H1 (cell line): ENCODE data around the gene SAMD7. TPM values are rescaled to one million over a fixed set of nuclear protein-coding genes. Genes with fewer than 3 reads are reported as not detected.

Experiments
- CTCF ChIA-PET: fragments of 300-600 bp; sonication (Branson Sonifier 250); formaldehyde crosslinking; loops from one replicate; lab custom pipeline; 2021; ENCODE audit not compliant: partially characterized antibody; lab: Charles Lee
- POLR2A ChIA-PET: fragments of 300-600 bp; sonication (Branson Sonifier 250); formaldehyde crosslinking; loops from one replicate; lab custom pipeline; 2021; ENCODE audit warnings: inconsistent platforms; ENCODE audit not compliant: partially characterized antibody; lab: Charles Lee
- DNase-seq, 2 experiments: peaks; one replicate each; pipeline versions ENCODE4 v3.0.0 to v3.0.0-alpha.2; 2010 to 2022; ENCODE audit warnings: low spot score in 2 of 2, low read depth in 1 of 2, mixed read lengths in 1 of 2
- FAIRE-seq: peaks from 2 replicates; lab custom pipeline; 2011; peaks lifted over from hg19 to GRCh38; lab: Jason Lieb, UNC
- H2AFZ ChIP-seq: 2 replicates; pipeline ENCODE4 v1.8.1; 2012; ENCODE audit warnings: low read length, inconsistent platforms
- H2AK5ac ChIP-seq: 2 replicates; pipeline ENCODE4 v1.6.1; 2013; ENCODE audit warnings: low read depth, low read length
- H2BK120ac ChIP-seq: replicated peaks from 2 replicates; pipeline ENCODE3; 2013; ENCODE audit warnings: low read depth, low read length, inconsistent platforms
- H2BK12ac ChIP-seq: 2 replicates; pipeline ENCODE4 v1.6.1; 2013; ENCODE audit warnings: low read depth, low read length
- H2BK15ac ChIP-seq: 2 replicates; pipeline ENCODE4 v1.6.1; 2013; ENCODE audit warnings: low read length
- H2BK20ac ChIP-seq: 2 replicates; pipeline ENCODE4 v1.6.1; 2013; ENCODE audit warnings: low read length
- H2BK5ac ChIP-seq: 2 replicates; pipeline ENCODE4 v1.6.1; 2013; ENCODE audit warnings: low read depth, low read length
- H3K14ac ChIP-seq: 2 replicates; pipeline ENCODE4 v1.6.1; 2013; ENCODE audit warnings: inconsistent platforms; ENCODE audit not compliant: insufficient read length
- H3K18ac ChIP-seq: 2 replicates; pipeline ENCODE4 v1.6.1; 2013; ENCODE audit warnings: low read length; ENCODE audit errors: extremely low read depth
- H3K23ac ChIP-seq: 2 replicates; pipeline ENCODE4 v1.6.1; 2013; ENCODE audit warnings: inconsistent platforms; ENCODE audit not compliant: insufficient read length
- H3K23me2 ChIP-seq: 2 replicates; pipeline ENCODE4 v1.6.1; 2013; ENCODE audit warnings: low read depth, low read length
- H3K27ac ChIP-seq: 2 replicates; pipeline ENCODE4 v1.6.1; 2011; ENCODE audit warnings: low read depth, low read length, inconsistent platforms
- H3K27me3 ChIP-seq, 4 experiments: replicated peaks in 1 of 4; 1 replicate in 1 of 4; 2 replicates in 3 of 4; pipeline versions ENCODE4 v1.6.1 to v1.8.1; 2011 to 2013; ENCODE audit warnings: low read length in 3 of 4, mild to moderate bottlenecking in 3 of 4, inconsistent platforms in 2 of 4, mixed read lengths in 2 of 4, moderate library complexity in 1 of 4; ENCODE audit not compliant: control insufficient read depth in 3 of 4, insufficient read depth in 3 of 4; ENCODE audit errors: extremely low read depth in 1 of 4
- H3K36me3 ChIP-seq, 4 experiments: 2 replicates each; pipeline versions ENCODE4 v1.6.1 to v1.8.1; 2011 to 2013; ENCODE audit warnings: mild to moderate bottlenecking in 4 of 4, low read length in 3 of 4, moderate library complexity in 2 of 4, control low read depth in 1 of 4, inconsistent platforms in 1 of 4; ENCODE audit not compliant: insufficient read depth in 4 of 4, control insufficient read depth in 2 of 4
- H3K4ac ChIP-seq: replicated peaks from 2 replicates; pipeline ENCODE3; 2013; ENCODE audit warnings: low read length, low read depth, mixed read lengths, inconsistent platforms; ENCODE audit not compliant: insufficient read length
- H3K4me1 ChIP-seq, 4 experiments: replicated peaks in 1 of 4; 1 replicate in 1 of 4; 2 replicates in 3 of 4; pipeline versions ENCODE4 v1.6.1 to v1.8.1; 2011 to 2013; ENCODE audit warnings: low read length in 3 of 4, inconsistent platforms in 2 of 4, mixed read lengths in 1 of 4; ENCODE audit not compliant: insufficient read depth in 4 of 4, control insufficient read depth in 3 of 4
- H3K4me2 ChIP-seq, 2 experiments: 2 replicates each; pipeline versions ENCODE4 v1.6.1 to v1.8.1; 2011 to 2013; ENCODE audit warnings: low read depth in 2 of 2, low read length in 2 of 2, control low read depth in 1 of 2, inconsistent platforms in 1 of 2, mild to moderate bottlenecking in 1 of 2; ENCODE audit not compliant: insufficient read depth in 1 of 2
- H3K4me3 ChIP-seq, 4 experiments: fragments of 200-600, 300-600 bp in 1 of 4; sonication (generic), shearing (Covaris generic), sonication (Bioruptor Twin) in 1 of 4; 2 replicates each; pipeline versions ENCODE4 v1.5.1 to v1.8.1; 2011 to 2016; ENCODE audit warnings: low read length in 4 of 4, low read depth in 3 of 4, control low read depth in 2 of 4, inconsistent platforms in 2 of 4, mild to moderate bottlenecking in 2 of 4, mixed read lengths in 1 of 4, moderate library complexity in 1 of 4; ENCODE audit not compliant: insufficient read depth in 2 of 4; ENCODE audit errors: extremely low read depth in 1 of 4
- H3K56ac ChIP-seq: replicated peaks from 2 replicates; pipeline ENCODE3; 2013; ENCODE audit warnings: low read depth, mild to moderate bottlenecking, mixed read lengths, low read length, inconsistent platforms; ENCODE audit not compliant: insufficient read length
- H3K79me1 ChIP-seq: 2 replicates; pipeline ENCODE4 v1.6.1; 2013; ENCODE audit warnings: low read depth, low read length, control low read depth
- H3K79me2 ChIP-seq, 2 experiments: 2 replicates each; pipeline versions ENCODE4 v1.6.1 to v1.8.1; 2012 to 2013; ENCODE audit warnings: low read length in 2 of 2, mild to moderate bottlenecking in 2 of 2, inconsistent platforms in 1 of 2; ENCODE audit not compliant: insufficient read depth in 2 of 2, control insufficient read depth in 1 of 2
- H3K9ac ChIP-seq, 4 experiments: replicated peaks in 1 of 4; 1 replicate in 1 of 4; 2 replicates in 3 of 4; pipeline versions ENCODE4 v1.6.1 to v1.8.1; 2011 to 2013; ENCODE audit warnings: low read depth in 3 of 4, low read length in 3 of 4, control low read depth in 2 of 4, mild to moderate bottlenecking in 2 of 4, moderate library complexity in 2 of 4, inconsistent platforms in 1 of 4; ENCODE audit errors: extremely low read depth in 1 of 4
- H3K9me3 ChIP-seq, 2 experiments: 2 replicates each; pipeline versions ENCODE4 v1.6.1 to v1.8.1; 2012 to 2013; ENCODE audit warnings: mild to moderate bottlenecking in 2 of 2, moderate library complexity in 2 of 2, control low read depth in 1 of 2, inconsistent platforms in 1 of 2, low read depth in 1 of 2, low read length in 1 of 2, mixed read lengths in 1 of 2; ENCODE audit not compliant: insufficient read depth in 2 of 2
- H4K20me1 ChIP-seq, 2 experiments: replicated peaks in 1 of 2; 2 replicates each; pipeline versions ENCODE3 to v1.8.1; 2011 to 2013; ENCODE audit warnings: inconsistent platforms in 2 of 2, low read length in 2 of 2, mild to moderate bottlenecking in 1 of 2; ENCODE audit not compliant: insufficient read depth in 2 of 2, control insufficient read depth in 1 of 2
- H4K5ac ChIP-seq: 2 replicates; pipeline ENCODE4 v1.6.1; 2013; ENCODE audit warnings: low read length, low read depth, mixed read lengths, inconsistent platforms; ENCODE audit not compliant: insufficient read length
- H4K8ac ChIP-seq: 2 replicates; pipeline ENCODE4 v1.8.0; 2013; ENCODE audit warnings: mild to moderate bottlenecking, moderate library complexity, low read length, inconsistent platforms; ENCODE audit not compliant: insufficient read depth; ENCODE audit errors: extremely low read depth
- H4K91ac ChIP-seq: replicated peaks from 2 replicates; pipeline ENCODE3; 2013; ENCODE audit warnings: low read length, mixed read lengths, inconsistent platforms; ENCODE audit not compliant: insufficient read length
- EZH2 ChIP-seq: fragments of 200-600 bp; sonication (generic); IDR thresholded peaks from 2 replicates; pipeline ENCODE4 v1.7.1; 2012; ENCODE audit warnings: low read depth, mild to moderate bottlenecking, moderate library complexity, low read length, inconsistent platforms; ENCODE audit not compliant: severe bottlenecking
- HDAC6 ChIP-seq: IDR thresholded peaks from one replicate; pipeline ENCODE4 v1.7.1; 2012; ENCODE audit warnings: low read depth, mild to moderate bottlenecking, inconsistent platforms, low read length, moderate library complexity
- JUND ChIP-seq: IDR thresholded peaks from 2 replicates; pipeline ENCODE4 v1.6.1; 2011; ENCODE audit warnings: mild to moderate bottlenecking, improper control_type of control experiment, low read length
- MAX ChIP-seq: IDR thresholded peaks from 2 replicates; pipeline ENCODE4 v1.6.1; 2012; ENCODE audit warnings: inconsistent platforms
- SP1 ChIP-seq: IDR thresholded peaks from 2 replicates; pipeline ENCODE4 v1.6.1; 2011; ENCODE audit warnings: low read depth, low read length
- SP4 ChIP-seq: IDR thresholded peaks from 2 replicates; pipeline ENCODE4 v1.6.1; 2012; ENCODE audit warnings: low read length, inconsistent platforms
- TAF7 ChIP-seq: optimal IDR thresholded peaks from 2 replicates; pipeline ENCODE3; 2011; ENCODE audit warnings: low read depth, mild to moderate bottlenecking, inconsistent platforms, low read length, moderate library complexity, borderline replicate concordance
- WGBS, 2 experiments: shearing (Covaris generic) in 1 of 2; methylation state at CpG; one replicate each; pipeline versions ENCODE4 v1.1.6 to v1.1.7; 2013 to 2015; ENCODE audit warnings: low lambda C conversion rate in 2 of 2, mixed read lengths in 2 of 2, inconsistent platforms in 1 of 2, low coverage in 1 of 2, missing lambda C conversion rate in 1 of 2; ENCODE audit not compliant: insufficient replicate concordance in 2 of 2, insufficient coverage in 1 of 2, insufficient read length in 1 of 2; ENCODE audit errors: extremely low coverage in 1 of 2, missing lambda C conversion rate in 1 of 2; 5-methylcytosine and 5-hydroxymethylcytosine counted together
- polyA plus RNA-seq, 7 experiments: library from polyadenylated mRNA; depleted of rRNA in 3 of 7; stranded (reverse) in 5 of 7; unstranded in 2 of 7; fragments of >200 nt in 5 of 7; fragments of 200-250 nt in 2 of 7; gene quantifications; 1 replicate in 5 of 7; 2 replicates in 1 of 7; 4 replicates in 1 of 7; pipeline versions ENCODE4 v1.2.1 to v1.2.3, GENCODE V29; 2011 to 2013; ENCODE audit warnings: missing spikeins in 2 of 7, mixed read lengths in 2 of 7
- total RNA-seq: library from RNA; stranded (reverse); fragmentation: NEBNext Ultra II Directional; extraction: Animal tissue kit (Norgen Biotek cat#: 25700); gene quantifications from 2 replicates; pipeline ENCODE4 v1.2.1, GENCODE V29; 2021

The SAMD7 gene
- total and polyA plus RNA-seq, 2 of the 8 experiments (the other 6 are each of a cell fraction or from before 2014, with no cell fraction given) = not detected

GRCh38 chr3:169879845-169880575, 31.4 kb upstream of the SAMD7 start:
- H3K9me3 ChIP-seq = no peaks in the 10 kb centered on the region
- no peak overlapping the region; the same call in 1 of the 2 replicates for H2AFZ ChIP-seq
- no peak overlapping the region for H3K4me3 ChIP-seq
- H3K23ac ChIP-seq = no peak overlapping the region
- no peaks in the 10 kb centered on the region for H3K79me2 ChIP-seq
- no peak overlapping the region for H4K91ac ChIP-seq
- 90% methylated on average over 3 of the region's 3 CpGs; no CpG with 5 or more reads in 1 of the 2 experiments for WGBS, 2 experiments
- H2BK20ac ChIP-seq = no peak overlapping the region
- no peak overlapping the region for H3K4me2 ChIP-seq
- H3K18ac ChIP-seq = no peak overlapping the region
- no peak for FAIRE-seq
- H2BK120ac ChIP-seq = no peak overlapping the region
- no peak overlapping the region for H2BK12ac ChIP-seq
- no peaks in the 10 kb centered on the region for H3K23me2 ChIP-seq
- no peaks in the 10 kb centered on the region for H3K79me1 ChIP-seq
- no peaks in the 10 kb centered on the region for H3K27me3 ChIP-seq
- no peak for TF ChIP-seq JUND
- no peak for TF ChIP-seq HDAC6
- TF ChIP-seq MAX = no peak
- no peak for TF ChIP-seq SP4
- no peak for TF ChIP-seq TAF7
- TF ChIP-seq SP1 = no peak
- no peak for TF ChIP-seq EZH2
- no peak for DNase-seq
- no peaks in the 10 kb centered on the region for H4K20me1 ChIP-seq
- H4K8ac ChIP-seq = peak overlapping the region; percentile 68; the same call in 1 of the 2 replicates
- no peak overlapping the region for H2BK5ac ChIP-seq
- no peak overlapping the region for H2BK15ac ChIP-seq
- H3K14ac ChIP-seq = no peak overlapping the region
- no peak overlapping the region for H4K5ac ChIP-seq
- POLR2A ChIA-PET = no interaction called here
- CTCF ChIA-PET = interaction anchor here (0.6 to 2.4 kb wide), 5 partner anchors 14 to 174 kb away, joined by 3 to 5 read pairs (median 3); no protein-coding TSS in a partner anchor
- H3K27ac ChIP-seq = no peak overlapping the region
- H3K4me1 ChIP-seq = no peaks in the 10 kb centered on the region
- H3K56ac ChIP-seq = no peak overlapping the region
- H3K36me3 ChIP-seq = no peaks in the 10 kb centered on the region
- no peak overlapping the region for H3K4ac ChIP-seq
- H2AK5ac ChIP-seq = no peak overlapping the region
- no peak overlapping the region for H3K9ac ChIP-seq
